AG09309 (cell line): ENCODE results near the gene TNK2.

Source experiments
- DNase-seq: peaks from one replicate; pipeline ENCODE4 v3.0.0-alpha.2; 2010; ENCODE audit warnings: low read depth
- H3K4me3 ChIP-seq: 2 replicates; pipeline ENCODE4 v1.5.1; 2011; ENCODE audit warnings: mild to moderate bottlenecking, low read depth, low read length, moderate library complexity; ENCODE audit not compliant: control insufficient read depth
- CTCF ChIP-seq: IDR thresholded peaks from 2 replicates; pipeline ENCODE4 v1.5.1; 2011; ENCODE audit warnings: mild to moderate bottlenecking, low read depth, low read length, inconsistent platforms; ENCODE audit not compliant: insufficient read depth, control insufficient read depth; ENCODE audit errors: missing control alignments

The TNK2 gene

GRCh38 chr3:195882002-195882441 is 26.3 kb downstream of the TNK2 start:
- no peak for DNase-seq
- no peak overlapping the region for H3K4me3 ChIP-seq
- no peak for TF ChIP-seq CTCF

DNA sequence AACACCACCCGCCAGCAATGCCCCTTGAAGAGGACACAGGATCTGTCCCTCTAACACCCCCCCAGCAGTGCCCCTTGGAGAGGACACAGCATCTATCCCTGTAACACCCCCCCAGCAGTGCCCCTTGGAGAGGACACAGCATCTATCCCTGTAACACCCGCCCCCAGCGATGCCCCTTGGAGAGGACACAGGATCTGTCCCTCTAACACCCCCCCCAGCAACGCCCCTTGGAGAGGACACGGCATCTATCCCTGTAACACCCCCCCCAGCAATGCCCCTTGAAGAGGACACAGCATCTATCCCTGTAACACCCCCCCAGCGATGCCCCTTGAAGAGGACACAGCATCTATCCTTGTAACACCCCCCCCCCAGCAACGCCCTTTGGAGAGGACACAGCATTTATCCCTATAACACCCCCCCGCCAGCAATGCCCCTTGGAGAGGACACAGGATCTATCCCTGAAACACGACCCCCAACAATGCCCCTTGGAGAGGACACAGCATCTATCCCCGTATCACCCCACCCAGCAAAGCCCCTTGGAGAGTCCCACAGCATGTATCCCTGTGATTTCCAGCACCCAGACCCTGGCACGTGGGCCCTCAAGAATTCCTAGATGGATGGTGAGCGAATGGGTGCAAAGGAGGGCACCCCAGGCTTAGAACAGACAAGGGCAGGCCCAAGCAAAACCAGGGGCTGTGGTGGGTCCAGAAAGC is 26.9 kb downstream of the TNK2 start:
- no peak for TF ChIP-seq CTCF
- H3K4me3 ChIP-seq, result no peak overlapping the region
- no peak for DNase-seq

GRCh38 chr3:195880037-195880431 is 28.3 kb downstream of the TNK2 start:
- H3K4me3 ChIP-seq, result no peak overlapping the region
- TF ChIP-seq CTCF, result no peak
- no peak for DNase-seq

DNA sequence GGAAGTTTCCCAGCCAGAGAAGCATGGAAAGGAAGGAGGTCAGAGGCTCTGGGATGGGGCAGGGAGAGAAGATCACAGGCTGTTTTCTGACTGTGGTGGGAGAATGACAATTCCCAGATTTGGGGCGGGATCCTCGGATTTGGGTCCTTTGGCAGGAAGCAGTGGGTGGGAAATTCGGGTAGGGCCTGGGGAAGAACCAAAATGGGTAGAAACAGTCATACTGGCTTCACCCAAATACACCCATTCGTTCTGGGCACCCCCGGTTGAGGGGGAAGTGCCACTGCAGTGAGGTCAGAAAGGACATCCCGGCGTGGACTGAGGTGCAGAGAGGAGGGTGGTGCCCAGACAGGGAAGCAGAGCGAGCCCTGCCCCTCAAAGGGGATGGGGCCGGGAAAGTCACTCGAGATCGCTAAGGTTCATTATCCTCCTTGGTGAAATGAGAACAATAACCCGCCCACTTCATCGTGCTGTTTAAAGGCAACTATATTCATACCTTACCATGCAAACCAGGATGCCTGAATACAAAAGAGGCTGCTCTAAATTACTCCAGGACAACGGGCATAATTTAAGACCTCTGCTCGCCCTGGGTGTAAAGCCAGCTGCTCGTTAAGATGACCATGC is 28.8 kb downstream of the TNK2 start:
- TF ChIP-seq CTCF, result no peak
- no peak for DNase-seq
- H3K4me3 ChIP-seq, result no peak overlapping the region

- TF ChIP-seq CTCF, result no peak
- no peak overlapping the region for H3K4me3 ChIP-seq
- no peak for DNase-seq
Measured at GRCh38 chr3:195878424-195879274, 29.7 kb downstream of the TNK2 start.

- no peak for DNase-seq
- no peak overlapping the region for H3K4me3 ChIP-seq
Measured at GRCh38 chr3:195877767-195878423, 30.5 kb downstream of the TNK2 start.

More at GRCh38 chr3:195877767-195878423, 30.5 kb downstream of the TNK2 start:
- TF ChIP-seq CTCF, result no peak
